WTC11 (cell line): ENCODE measurements around the gene LMO3. TPM values are rescaled to one million over a fixed set of nuclear protein-coding genes. Genes with fewer than 3 reads are reported as not detected.

ENCODE experiments used
- ATAC-seq: fragments of 200-7000 bp; cut with Tn5 transposase; 2 replicates; pipeline ENCODE4 v1.10.0; 2021; ENCODE audit warnings: mild to moderate bottlenecking, moderate library complexity
- CTCF ChIA-PET: fragments of 300-600 bp; sonication (Branson Sonifier 250); formaldehyde crosslinking; loops from one replicate; lab custom pipeline; 2021; ENCODE audit warnings: antibody characterized with exemption; lab: Charles Lee
- POLR2A ChIA-PET: fragments of 350-600 bp; sonication (Branson Sonifier 250); formaldehyde crosslinking; loops from one replicate; lab custom pipeline; 2021; ENCODE audit warnings: antibody characterized with exemption; lab: Charles Lee
- DNase-seq: peaks from one replicate; pipeline ENCODE4 v3.0.0; 2021; ENCODE audit warnings: low spot score
- H3K27ac Mint-ChIP-seq: 2 replicates; pipeline ENCODE4 v1.8.0; 2021; ENCODE audit warnings: mixed read lengths
- H3K27me3 Mint-ChIP-seq: 2 replicates; pipeline ENCODE4 v1.8.0; 2021; ENCODE audit warnings: low read depth, mild to moderate bottlenecking, moderate library complexity, mixed read lengths
- H3K36me3 Mint-ChIP-seq: 2 replicates; pipeline ENCODE4 v1.8.0; 2021; ENCODE audit warnings: mixed read lengths
- H3K4me1 Mint-ChIP-seq: 2 replicates; pipeline ENCODE4 v1.8.0; 2022; ENCODE audit warnings: mixed read lengths
- H3K4me3 Mint-ChIP-seq: 2 replicates; pipeline ENCODE4 v1.8.0; 2021; ENCODE audit warnings: mild to moderate bottlenecking, moderate library complexity, mixed read lengths
- H3K9me3 Mint-ChIP-seq: 2 replicates; pipeline ENCODE4 v1.8.0; 2021; ENCODE audit warnings: mixed read lengths
- ATF3 ChIP-seq: sonication (generic); formaldehyde crosslinking; conservative IDR thresholded peaks from 2 replicates; pipeline ENCODE4 v1.8.1; 2022; ENCODE audit warnings: mild to moderate bottlenecking, missing genetic modification reagents
- CREB1 ChIP-seq: sonication (generic); formaldehyde crosslinking; IDR thresholded peaks from 2 replicates; pipeline ENCODE4 v1.8.0; 2023; ENCODE audit warnings: mild to moderate bottlenecking, missing genetic modification reagents
- CREM ChIP-seq: sonication (generic); formaldehyde crosslinking; IDR thresholded peaks from 2 replicates; pipeline ENCODE4 v1.8.1; 2022; ENCODE audit warnings: mild to moderate bottlenecking, missing genetic modification reagents, moderate library complexity
- E2F5 ChIP-seq: sonication (generic); formaldehyde crosslinking; IDR thresholded peaks from 2 replicates; pipeline ENCODE4 v1.8.1; 2022; ENCODE audit warnings: mild to moderate bottlenecking, moderate library complexity, missing genetic modification reagents
- FOXP1 ChIP-seq: sonication (generic); formaldehyde crosslinking; IDR thresholded peaks from 2 replicates; pipeline ENCODE4 v1.8.0; 2022; ENCODE audit warnings: missing genetic modification reagents, mild to moderate bottlenecking, moderate library complexity, borderline replicate concordance
- GRHL2 ChIP-seq: fragments of 250-450 bp; sonication (Bioruptor Pico); IDR thresholded peaks from 2 replicates; pipeline ENCODE4 v1.8.0; 2022; ENCODE audit warnings: mild to moderate bottlenecking, moderate library complexity; ENCODE audit not compliant: insufficient replicate concordance, severe bottlenecking
- MAX ChIP-seq: sonication (generic); formaldehyde crosslinking; IDR thresholded peaks from 2 replicates; pipeline ENCODE4 v1.8.0; 2022; ENCODE audit warnings: mild to moderate bottlenecking, missing genetic modification reagents
- NFYB ChIP-seq: sonication (generic); formaldehyde crosslinking; conservative IDR thresholded peaks from 2 replicates; pipeline ENCODE4 v1.8.0; 2022; ENCODE audit warnings: low read depth, missing genetic modification reagents
- OVOL2 ChIP-seq: fragments of 250-450 bp; sonication (Bioruptor Pico); IDR thresholded peaks from 2 replicates; pipeline ENCODE4 v1.9.0; 2021; ENCODE audit warnings: mild to moderate bottlenecking, borderline replicate concordance
- PRDM15 ChIP-seq: sonication (generic); formaldehyde crosslinking; IDR thresholded peaks from 2 replicates; pipeline ENCODE4 v1.8.0; 2022; ENCODE audit warnings: missing genetic modification reagents
- STAT6 ChIP-seq: sonication (generic); formaldehyde crosslinking; conservative IDR thresholded peaks from 2 replicates; pipeline ENCODE4 v1.8.1; 2023; ENCODE audit warnings: mild to moderate bottlenecking, low read depth, missing genetic modification reagents, moderate library complexity
- TEAD1 ChIP-seq: sonication (generic); formaldehyde crosslinking; IDR thresholded peaks from 2 replicates; pipeline ENCODE4 v1.8.0; 2022; ENCODE audit warnings: mild to moderate bottlenecking, missing genetic modification reagents
- USF1 ChIP-seq: sonication (generic); formaldehyde crosslinking; IDR thresholded peaks from 2 replicates; pipeline ENCODE4 v1.8.0; 2022; ENCODE audit warnings: mild to moderate bottlenecking, missing genetic modification reagents
- ZBTB21 ChIP-seq: sonication (generic); formaldehyde crosslinking; IDR thresholded peaks from 2 replicates; pipeline ENCODE4 v1.8.1; 2023; ENCODE audit warnings: mild to moderate bottlenecking, missing genetic modification reagents, borderline replicate concordance
- ZNF232 ChIP-seq: sonication (generic); formaldehyde crosslinking; IDR thresholded peaks from 2 replicates; pipeline ENCODE4 v1.8.0; 2022; ENCODE audit warnings: mild to moderate bottlenecking, missing genetic modification reagents
- ZNF263 ChIP-seq: sonication (generic); formaldehyde crosslinking; IDR thresholded peaks from 2 replicates; pipeline ENCODE4 v1.8.1; 2022; ENCODE audit warnings: low read depth, mild to moderate bottlenecking, moderate library complexity, missing genetic modification reagents
- total RNA-seq: library from RNA; stranded (reverse); gene quantifications from 3 replicates; pipeline ENCODE4 v1.2.3, GENCODE V29; 2021

LMO3 gene
- total RNA-seq, 1 experiment from 2014 or later, result 29.8 TPM

GRCh38 chr12:16579041-16579440 is 26.9 kb downstream of the LMO3 start:
- peaks cover 7% of the 10 kb centered on the region for H3K36me3 Mint-ChIP-seq
- POLR2A ChIA-PET, result no interaction called here
- CTCF ChIA-PET, result no interaction called here

GRCh38 chr12:16573398-16574077 is 32.4 kb downstream of the LMO3 start:
- Mint-ChIP-seq H3K36me3 (no peaks in the 10 kb centered on the region), H3K4me3 (peak overlapping the region; percentile 44), H3K27ac (peak overlapping the region; percentile 79), H3K9me3 (no peaks in the 10 kb centered on the region), H3K27me3 (no peaks in the 10 kb centered on the region)
- peak; percentile 18 for DNase-seq
- CTCF ChIA-PET, result no interaction called here
- TF ChIP-seq MAX (CRISPR knock-in tag), result peak; percentile 32; the same call in 1 of the 2 replicates
- TF ChIP-seq ZBTB21, result 0 out of 2 replicates have a peak, but pooled peaks have one; percentile 52
- no peak for TF ChIP-seq GRHL2
- TF ChIP-seq E2F5 (CRISPR knock-in tag), result no peak
- TF ChIP-seq, all 79 proteins: peak for 2
- peaks cover 43% of the 10 kb centered on the region for H3K4me1 Mint-ChIP-seq
- peak; percentile 86 for ATAC-seq
- POLR2A ChIA-PET, result interaction anchor here (0.6 kb wide), 1 partner anchor 31 kb away, joined by 3 read pairs; no protein-coding TSS in a partner anchor

More at GRCh38 chr12:16579041-16579440, 26.9 kb downstream of the LMO3 start:
- no peak for DNase-seq
- Mint-ChIP-seq H3K4me3 (no peak overlapping the region), H3K4me1 (peaks cover 22% of the 10 kb centered on the region), H3K27me3 (no peaks in the 10 kb centered on the region), H3K27ac (no peak overlapping the region), H3K9me3 (peaks cover 6% of the 10 kb centered on the region)
- TF ChIP-seq MAX (CRISPR knock-in tag), result no peak
- TF ChIP-seq OVOL2 (CRISPR knock-in tag), result no peak
- TF ChIP-seq ATF3 (CRISPR knock-in tag), result no peak
- no peak for TF ChIP-seq PRDM15 (CRISPR knock-in tag)
- no peak for TF ChIP-seq NFYB
- no peak for TF ChIP-seq ZNF232
- TF ChIP-seq CREM (CRISPR knock-in tag), result no peak
- no peak for TF ChIP-seq TEAD1
- no peak for ATAC-seq

- peaks cover 26% of the 10 kb centered on the region for H3K4me1 Mint-ChIP-seq
- ChIA-PET CTCF (interaction anchor here (0.9 kb wide), 1 partner anchor 28 kb away, joined by 3 read pairs; no protein-coding TSS in a partner anchor), POLR2A (no interaction called here)
- no peaks in the 10 kb centered on the region for H3K27me3 Mint-ChIP-seq
- peaks cover 3% of the 10 kb centered on the region; the same call in 1 of the 2 replicates for H3K36me3 Mint-ChIP-seq
- peaks cover 4% of the 10 kb centered on the region for H3K9me3 Mint-ChIP-seq
- 0 out of 2 replicates have a peak overlapping the region, but pooled peaks have one; percentile 12 for H3K27ac Mint-ChIP-seq
- DNase-seq, result no peak
- H3K4me3 Mint-ChIP-seq, result no peak overlapping the region
- ATAC-seq, result peak; percentile 50; the same call in 1 of the 2 replicates
- TF ChIP-seq ZNF263 (CRISPR knock-in tag) (no peak), FOXP1 (CRISPR knock-in tag) (no peak), PRDM15 (CRISPR knock-in tag) (no peak), USF1 (no peak), STAT6 (CRISPR knock-in tag) (no peak), CREB1 (CRISPR knock-in tag) (no peak)
These were observed 37.1 kb downstream of the LMO3 start for GRCh38 chr12:16568873-16569272.
